GM12878 (cell line): Measurements from ENCODE around the gene DELE1. TPM values are rescaled to one million over a fixed set of nuclear protein-coding genes. Genes with fewer than 3 reads are reported as not detected.

ENCODE experiments used
- ATAC-seq: fragments of 200-7000 bp; cut with Tn5 transposase; 3 replicates; pipeline ENCODE4 v1.9.1; 2020; ENCODE audit warnings: mild to moderate bottlenecking, moderate library complexity
- BruUV-seq: library from RNA; stranded (reverse); fragments of 400-500 nt; replicated peaks from 2 replicates; lab custom pipeline; 2021; lab: Mats Ljungman, UMichigan
- CTCF ChIA-PET: fragments of 300-600 bp; sonication (Branson Sonifier 250); formaldehyde crosslinking; extraction: SDS; loops from one replicate; lab custom pipeline; 2021; ENCODE audit warnings: inconsistent platforms; lab: Yijun Ruan, JAX
- POLR2A ChIA-PET: fragments of 350-600 bp; formaldehyde crosslinking; extraction: SDS; loops from one replicate; lab custom pipeline; 2021; ENCODE audit warnings: inconsistent platforms; lab: Charles Lee
- RAD21 ChIA-PET: fragments of 300-600 bp; sonication (Branson Sonifier 250); formaldehyde crosslinking; loops from one replicate; lab custom pipeline; 2023; ENCODE audit warnings: antibody characterized with exemption; ENCODE audit not compliant: unreplicated experiment; lab: Charles Lee
- SMC1A ChIA-PET: fragments of 300-600 bp; sonication (Branson Sonifier 250); formaldehyde crosslinking; loops from one replicate; lab custom pipeline; 2023; ENCODE audit not compliant: unreplicated experiment, uncharacterized antibody; lab: Charles Lee
- DNase-seq: peaks from one replicate; pipeline ENCODE4 v3.0.0-alpha.2; 2011; ENCODE audit warnings: low read depth, low spot score
- FAIRE-seq: peaks from 3 replicates; lab custom pipeline; 2011; peaks lifted over from hg19 to GRCh38; lab: Jason Lieb, UNC
- H2AFZ ChIP-seq: 2 replicates; pipeline ENCODE4 v1.6.0; 2011; ENCODE audit warnings: low read depth, low read length, control low read depth; ENCODE audit not compliant: control insufficient read depth
- H3K27ac ChIP-seq: 2 replicates; pipeline ENCODE4 v1.5.1; 2011; ENCODE audit warnings: control low read depth; ENCODE audit not compliant: control insufficient read depth, insufficient read depth
- H3K27me3 ChIP-seq, 2 experiments: replicated peaks in 1 of 2; 2 replicates each; pipeline versions ENCODE4 v1.6.0 to v1.6.1; 2011; ENCODE audit warnings: low read length in 1 of 2; ENCODE audit not compliant: control insufficient read depth in 2 of 2, insufficient read depth in 2 of 2
- H3K36me3 ChIP-seq, 2 experiments: 2 replicates each; pipeline ENCODE4 v1.5.1; 2011; ENCODE audit warnings: low read length in 1 of 2; ENCODE audit not compliant: control insufficient read depth in 2 of 2, insufficient read depth in 2 of 2
- H3K4me1 ChIP-seq: 2 replicates; pipeline ENCODE4 v1.6.1; 2011; ENCODE audit warnings: mild to moderate bottlenecking, low read length, moderate library complexity, mixed read lengths; ENCODE audit not compliant: control insufficient read depth, insufficient read depth
- H3K4me2 ChIP-seq: 2 replicates; pipeline ENCODE4 v1.6.0; 2011; ENCODE audit warnings: control low read depth; ENCODE audit not compliant: control insufficient read depth, insufficient read depth
- H3K4me3 ChIP-seq: fragments of 200-600 bp; sonication (generic); 2 replicates; pipeline ENCODE4 v1.5.1; 2016
- H3K79me2 ChIP-seq: 2 replicates; pipeline ENCODE4 v1.6.0; 2011; ENCODE audit warnings: low read length; ENCODE audit not compliant: control insufficient read depth, insufficient read depth
- H3K9ac ChIP-seq: 2 replicates; pipeline ENCODE4 v1.8.0; 2011; ENCODE audit warnings: low read length, control low read depth, mixed read lengths; ENCODE audit not compliant: control insufficient read depth, insufficient read depth
- H3K9me3 ChIP-seq: replicated peaks from 3 replicates; pipeline ENCODE4 v1.5.1; 2011; ENCODE audit warnings: mild to moderate bottlenecking, low read length; ENCODE audit not compliant: control insufficient read depth, insufficient read depth
- H4K20me1 ChIP-seq: 2 replicates; pipeline ENCODE4 v1.6.0; 2011; ENCODE audit not compliant: control insufficient read depth, insufficient read depth
- EGR1 ChIP-seq, 2 experiments: IDR thresholded peaks; 1 replicate in 1 of 2; 2 replicates in 1 of 2; pipeline ENCODE4 v1.6.1; 2011 to 2012; ENCODE audit warnings: low read depth in 2 of 2, low read length in 2 of 2, borderline replicate concordance in 1 of 2, mild to moderate bottlenecking in 1 of 2, moderate library complexity in 1 of 2
- ESRRA ChIP-seq: IDR thresholded peaks from 2 replicates; pipeline ENCODE4 v1.6.1; 2012; ENCODE audit warnings: mild to moderate bottlenecking, low read length, improper control_type of control experiment
- GABPA ChIP-seq: IDR thresholded peaks from 2 replicates; pipeline ENCODE4 v1.6.1; 2014; ENCODE audit warnings: antibody characterized with exemption, low read depth, mild to moderate bottlenecking, inconsistent platforms
- IKZF1 ChIP-seq: fragments of 450-650 bp; conservative IDR thresholded peaks from 2 replicates; pipeline ENCODE4 v1.6.1; 2017; ENCODE audit warnings: antibody characterized with exemption, mild to moderate bottlenecking
- JUND ChIP-seq: IDR thresholded peaks from 2 replicates; pipeline ENCODE4 v1.6.1; 2012; ENCODE audit warnings: low read depth, mild to moderate bottlenecking, low read length, improper control_type of control experiment, moderate library complexity
- MAX ChIP-seq: IDR thresholded peaks from 2 replicates; pipeline ENCODE4 v1.6.1; 2012; ENCODE audit warnings: low read depth, low read length, improper control_type of control experiment
- NRF1 ChIP-seq: conservative IDR thresholded peaks from 2 replicates; pipeline ENCODE4 v1.6.1; 2011; ENCODE audit warnings: mild to moderate bottlenecking, low read depth, low read length, improper control_type of control experiment
- POLR2AphosphoS5 ChIP-seq: IDR thresholded peaks from 2 replicates; pipeline ENCODE4 v1.6.1; 2011; ENCODE audit warnings: mild to moderate bottlenecking, low read length, inconsistent platforms
- POU2F2 ChIP-seq: IDR thresholded peaks from 3 replicates; pipeline ENCODE4 v1.6.1; 2011; ENCODE audit warnings: low read depth, mild to moderate bottlenecking, low read length, borderline replicate concordance
- RUNX3 ChIP-seq: IDR thresholded peaks from 2 replicates; pipeline ENCODE4 v1.6.1; 2012; ENCODE audit warnings: low read length, inconsistent platforms
- SMAD1 ChIP-seq: fragments of 450-650 bp; IDR thresholded peaks from 2 replicates; pipeline ENCODE4 v1.6.1; 2018; ENCODE audit warnings: mild to moderate bottlenecking, low read depth; ENCODE audit not compliant: partially characterized antibody
- SUPT20H ChIP-seq: IDR thresholded peaks from 2 replicates; pipeline ENCODE4 v1.6.1; 2011; ENCODE audit warnings: low read depth, mild to moderate bottlenecking, low read length, moderate library complexity, borderline replicate concordance; ENCODE audit not compliant: control insufficient read depth
- SUZ12 ChIP-seq: fragments of 200-600 bp; sonication (generic); IDR thresholded peaks from one replicate; pipeline ENCODE4 v1.6.1; 2018; ENCODE audit warnings: antibody characterized with exemption, mild to moderate bottlenecking; ENCODE audit not compliant: unreplicated experiment
- ZNF217 ChIP-seq: fragments of 450-650 bp; IDR thresholded peaks from 2 replicates; pipeline ENCODE4 v1.6.1; 2017; ENCODE audit warnings: antibody characterized with exemption, mild to moderate bottlenecking
- WGBS: methylation state at CpG from one replicate; pipeline ENCODE4 v1.1.6; 2016; ENCODE audit warnings: low lambda C conversion rate; ENCODE audit not compliant: insufficient replicate concordance, insufficient coverage; ENCODE audit errors: missing lambda C conversion rate; 5-methylcytosine and 5-hydroxymethylcytosine counted together
- in situ Hi-C: fragments of 300-500 bp; cut with MboI; formaldehyde crosslinking; loops from 9 replicates; pipeline ENCODE4 v1.14.3; 2018; ENCODE audit warnings: mixed read lengths
- intact Hi-C: fragments of 100-400 bp; cut with micrococcal nuclease; formaldehyde crosslinking; loops from one replicate; pipeline ENCODE4 v1.14.2; 2022; ENCODE audit not compliant: unreplicated experiment
- polyA plus RNA-seq, 11 experiments: library from polyadenylated mRNA; depleted of rRNA in 4 of 11; unstranded in 6 of 11; stranded (reverse) in 5 of 11; fragments of >200 nt; fragmentation: Nextera tagmentation in 4 of 11; fragmentation: Illumina TruSeq in 1 of 11; extraction: Ambion mirVana in 4 of 11; extraction: Trizol in 1 of 11; gene quantifications; 1 replicate in 1 of 11; 2 replicates in 10 of 11; pipeline versions ENCODE4 v1.2.1 to v1.2.3, GENCODE V29; 2011 to 2016; ENCODE audit warnings: inconsistent platforms in 2 of 11, missing spikeins in 2 of 11, low read depth in 1 of 11
- total RNA-seq, 4 experiments: library from RNA; depleted of rRNA in 3 of 4; stranded (reverse); fragments of >200 nt in 3 of 4; fragmentation: Illumina TruSeq in 1 of 4; extraction: Trizol in 1 of 4; gene quantifications; 2 replicates each; pipeline versions ENCODE4 v1.2.1 to v1.2.3, GENCODE V29; 2013 to 2021
- TF ChIP-seq, protein P1 (sequence below): fragments of 450-650 bp; IDR thresholded peaks from 2 replicates; pipeline ENCODE4 v1.6.1; 2018; ENCODE audit warnings: mild to moderate bottlenecking, low read depth, moderate library complexity; ENCODE audit not compliant: partially characterized antibody
- TF ChIP-seq, protein P2 (sequence below), 3 experiments: IDR thresholded peaks in 2 of 3; conservative IDR thresholded peaks in 1 of 3; 2 replicates each; pipeline ENCODE4 v1.5.1; 2011; ENCODE audit warnings: low read depth in 3 of 3, low read length in 3 of 3, mild to moderate bottlenecking in 3 of 3, control low read depth in 2 of 3, moderate library complexity in 2 of 3, inconsistent platforms in 1 of 3, mixed read lengths in 1 of 3; ENCODE audit not compliant: control insufficient read depth in 2 of 3, insufficient read depth in 1 of 3; ENCODE audit errors: extremely low read depth in 1 of 3

The DELE1 gene
- total and polyA plus RNA-seq, 10 of the 15 experiments (the other 5 are each of a cell fraction or from before 2014, with no cell fraction given), result 18.9 to 71.4 (median 47.6) TPM

- H3K4me1 ChIP-seq, result peaks cover 8% of the 10 kb centered on the region
- no peaks in the 10 kb centered on the region; a peak in 1 of 4 replicates for H3K36me3 ChIP-seq
- peak overlapping the region; percentile 96 for H3K27ac ChIP-seq
- H3K4me2 ChIP-seq, result peak overlapping the region; percentile 91
- peak overlapping the region; percentile 98 for H3K9ac ChIP-seq
- in situ Hi-C loops, result no loop called here
- POLR2A ChIA-PET, result interaction anchor here (0.5 to 3.4 kb wide), 16 partner anchors 8 to 1436 kb away, joined by 3 to 22 read pairs (median 5); partner anchors contain the start of genes DELE1, GNPDA1, HDAC3 and PCDH12
- peak overlapping the region; percentile 73 for H3K4me3 ChIP-seq
- peak overlapping the region; percentile 82 for H2AFZ ChIP-seq
- H3K27me3 ChIP-seq, result no peaks in the 10 kb centered on the region
- WGBS, result 21% methylated on average over 2 of the region's 2 CpGs
- H4K20me1 ChIP-seq, result no peaks in the 10 kb centered on the region
- ATAC-seq, result peak; percentile 71
- SMC1A ChIA-PET, result interaction anchor here (0.8 to 4.9 kb wide), 15 partner anchors 9 to 378 kb away, joined by 3 to 42 read pairs (median 5); partner anchors contain the start of gene DELE1
- no TSS peak for BruUV-seq
- intact Hi-C loops, result loop anchor here (2.0 to 10.0 kb wide), 3 partner anchors 47 to 375 kb away; partner anchors contain the start of gene DELE1
- CTCF ChIA-PET, result interaction anchor here (0.6 to 6.0 kb wide), 22 partner anchors 9 to 458 kb away, joined by 3 to 73 read pairs (median 5); partner anchors contain the start of genes DELE1, FCHSD1, GNPDA1 and NDFIP1
- RAD21 ChIA-PET, result interaction anchor here (0.6 to 3.0 kb wide), 18 partner anchors 9 to 378 kb away, joined by 3 to 31 read pairs (median 4); partner anchors contain the start of genes DELE1, DIAPH1, HDAC3 and RELL2
- peaks cover 15% of the 10 kb centered on the region for H3K79me2 ChIP-seq
- DNase-seq, result peak; percentile 57
- H3K9me3 ChIP-seq, result no peaks in the 10 kb centered on the region
- peak; percentile 89 for FAIRE-seq
- TF ChIP-seq POU2F2, result peak; percentile 90; the same call in 2 of the 3 replicates
- TF ChIP-seq ZNF217, result no peak
- no peak for TF ChIP-seq EGR1 (IDR thresholded peaks at IDR 0.05; ENCODE audit: borderline replicate concordance in 1 of 2, low read depth in 2 of 2, low read length in 2 of 2)
- TF ChIP-seq JUND, result no peak
- TF ChIP-seq SUPT20H, result no peak
- TF ChIP-seq, protein P1, sequence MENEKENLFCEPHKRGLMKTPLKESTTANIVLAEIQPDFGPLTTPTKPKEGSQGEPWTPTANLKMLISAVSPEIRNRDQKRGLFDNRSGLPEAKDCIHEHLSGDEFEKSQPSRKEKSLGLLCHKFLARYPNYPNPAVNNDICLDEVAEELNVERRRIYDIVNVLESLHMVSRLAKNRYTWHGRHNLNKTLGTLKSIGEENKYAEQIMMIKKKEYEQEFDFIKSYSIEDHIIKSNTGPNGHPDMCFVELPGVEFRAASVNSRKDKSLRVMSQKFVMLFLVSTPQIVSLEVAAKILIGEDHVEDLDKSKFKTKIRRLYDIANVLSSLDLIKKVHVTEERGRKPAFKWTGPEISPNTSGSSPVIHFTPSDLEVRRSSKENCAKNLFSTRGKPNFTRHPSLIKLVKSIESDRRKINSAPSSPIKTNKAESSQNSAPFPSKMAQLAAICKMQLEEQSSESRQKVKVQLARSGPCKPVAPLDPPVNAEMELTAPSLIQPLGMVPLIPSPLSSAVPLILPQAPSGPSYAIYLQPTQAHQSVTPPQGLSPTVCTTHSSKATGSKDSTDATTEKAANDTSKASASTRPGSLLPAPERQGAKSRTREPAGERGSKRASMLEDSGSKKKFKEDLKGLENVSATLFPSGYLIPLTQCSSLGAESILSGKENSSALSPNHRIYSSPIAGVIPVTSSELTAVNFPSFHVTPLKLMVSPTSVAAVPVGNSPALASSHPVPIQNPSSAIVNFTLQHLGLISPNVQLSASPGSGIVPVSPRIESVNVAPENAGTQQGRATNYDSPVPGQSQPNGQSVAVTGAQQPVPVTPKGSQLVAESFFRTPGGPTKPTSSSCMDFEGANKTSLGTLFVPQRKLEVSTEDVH, result no peak
- TF ChIP-seq MAX, result no peak
- TF ChIP-seq GABPA, result no peak
- TF ChIP-seq POLR2AphosphoS5, result 0 out of 2 replicates have a peak, but pooled peaks have one; percentile 42
- TF ChIP-seq NRF1, result no peak
- peak; percentile 57; the same call in 1 of the 2 replicates for TF ChIP-seq ESRRA
- TF ChIP-seq IKZF1, result no peak
- no peak for TF ChIP-seq SUZ12
- peak; percentile 59 for TF ChIP-seq RUNX3
- TF ChIP-seq, protein P2, sequence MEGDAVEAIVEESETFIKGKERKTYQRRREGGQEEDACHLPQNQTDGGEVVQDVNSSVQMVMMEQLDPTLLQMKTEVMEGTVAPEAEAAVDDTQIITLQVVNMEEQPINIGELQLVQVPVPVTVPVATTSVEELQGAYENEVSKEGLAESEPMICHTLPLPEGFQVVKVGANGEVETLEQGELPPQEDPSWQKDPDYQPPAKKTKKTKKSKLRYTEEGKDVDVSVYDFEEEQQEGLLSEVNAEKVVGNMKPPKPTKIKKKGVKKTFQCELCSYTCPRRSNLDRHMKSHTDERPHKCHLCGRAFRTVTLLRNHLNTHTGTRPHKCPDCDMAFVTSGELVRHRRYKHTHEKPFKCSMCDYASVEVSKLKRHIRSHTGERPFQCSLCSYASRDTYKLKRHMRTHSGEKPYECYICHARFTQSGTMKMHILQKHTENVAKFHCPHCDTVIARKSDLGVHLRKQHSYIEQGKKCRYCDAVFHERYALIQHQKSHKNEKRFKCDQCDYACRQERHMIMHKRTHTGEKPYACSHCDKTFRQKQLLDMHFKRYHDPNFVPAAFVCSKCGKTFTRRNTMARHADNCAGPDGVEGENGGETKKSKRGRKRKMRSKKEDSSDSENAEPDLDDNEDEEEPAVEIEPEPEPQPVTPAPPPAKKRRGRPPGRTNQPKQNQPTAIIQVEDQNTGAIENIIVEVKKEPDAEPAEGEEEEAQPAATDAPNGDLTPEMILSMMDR (IDR thresholded peaks at IDR 0.05 in 2 of 3, conservative IDR thresholded peaks at IDR 0.05 in 1 of 3; ENCODE audit: control insufficient read depth in 2 of 3, extremely low read depth in 1 of 3, insufficient read depth in 1 of 3, low read depth in 3 of 3, low read length in 3 of 3), result no peak
- no peak for TF ChIP-seq SMAD1
Observed at GRCh38 chr5:141969783-141970771, 46.4 kb downstream of the DELE1 start.
